ENCODE data around the gene RAP1A.

Gene RAP1A

DNA sequence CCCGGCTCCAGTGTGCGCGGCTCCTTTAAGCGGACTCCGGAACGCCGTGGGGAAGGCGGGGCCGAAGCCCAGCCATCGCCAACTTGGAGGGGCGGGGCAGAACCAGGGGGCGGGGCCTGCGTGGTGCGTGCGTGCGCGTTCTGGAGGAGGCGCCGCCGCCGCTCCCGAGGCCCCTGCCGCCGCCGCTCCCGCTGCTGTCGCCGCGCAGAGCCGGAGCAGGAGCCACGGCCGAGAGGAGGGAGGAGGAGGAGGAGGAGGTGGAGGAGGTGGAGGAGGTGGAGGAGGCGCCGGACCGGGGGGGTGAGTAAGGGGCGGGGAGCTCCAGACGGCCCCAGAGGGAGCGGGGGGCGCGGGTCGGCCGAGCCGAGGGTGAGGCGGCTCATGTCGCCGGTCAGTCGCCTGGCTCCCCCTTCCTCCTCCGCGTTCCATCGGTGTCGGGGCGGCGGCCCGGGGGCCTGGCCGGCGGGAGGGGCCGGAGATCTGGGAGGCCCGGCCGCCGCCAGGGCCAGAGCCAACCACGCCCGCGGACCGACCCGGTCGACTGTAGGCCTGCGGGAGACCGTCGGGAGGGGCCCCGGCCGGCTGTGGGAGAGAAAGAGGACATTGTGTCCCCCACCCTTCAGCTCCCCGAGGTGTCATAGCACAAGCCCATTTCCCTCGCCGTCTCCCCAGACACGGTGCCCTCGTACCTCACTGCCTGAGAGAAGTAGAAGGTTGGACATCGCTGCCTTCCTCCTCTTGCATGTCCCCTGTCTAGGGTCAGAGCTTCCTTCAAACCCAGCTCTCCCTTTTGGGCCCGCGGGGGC, at the start of gene RAP1A:
RAP1A (plus strand) TSS at position 155 of the 806 bp plus-strand sequence. CDS start 71,572 bp downstream, outside the sequence.
- TF ChIP-seq, protein P1, sequence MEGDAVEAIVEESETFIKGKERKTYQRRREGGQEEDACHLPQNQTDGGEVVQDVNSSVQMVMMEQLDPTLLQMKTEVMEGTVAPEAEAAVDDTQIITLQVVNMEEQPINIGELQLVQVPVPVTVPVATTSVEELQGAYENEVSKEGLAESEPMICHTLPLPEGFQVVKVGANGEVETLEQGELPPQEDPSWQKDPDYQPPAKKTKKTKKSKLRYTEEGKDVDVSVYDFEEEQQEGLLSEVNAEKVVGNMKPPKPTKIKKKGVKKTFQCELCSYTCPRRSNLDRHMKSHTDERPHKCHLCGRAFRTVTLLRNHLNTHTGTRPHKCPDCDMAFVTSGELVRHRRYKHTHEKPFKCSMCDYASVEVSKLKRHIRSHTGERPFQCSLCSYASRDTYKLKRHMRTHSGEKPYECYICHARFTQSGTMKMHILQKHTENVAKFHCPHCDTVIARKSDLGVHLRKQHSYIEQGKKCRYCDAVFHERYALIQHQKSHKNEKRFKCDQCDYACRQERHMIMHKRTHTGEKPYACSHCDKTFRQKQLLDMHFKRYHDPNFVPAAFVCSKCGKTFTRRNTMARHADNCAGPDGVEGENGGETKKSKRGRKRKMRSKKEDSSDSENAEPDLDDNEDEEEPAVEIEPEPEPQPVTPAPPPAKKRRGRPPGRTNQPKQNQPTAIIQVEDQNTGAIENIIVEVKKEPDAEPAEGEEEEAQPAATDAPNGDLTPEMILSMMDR (IDR thresholded peaks at IDR 0.05; ENCODE audit: control insufficient read depth, insufficient read depth, low read depth, low read length, missing control alignments) = no peak
- DNase-seq (ENCODE audit: low read depth) = peak; percentile 46
- peak within 1 kb of the TSS; percentile 63 for H3K4me3 ChIP-seq (ENCODE audit: control insufficient read depth, low read depth, low read length)

DNA sequence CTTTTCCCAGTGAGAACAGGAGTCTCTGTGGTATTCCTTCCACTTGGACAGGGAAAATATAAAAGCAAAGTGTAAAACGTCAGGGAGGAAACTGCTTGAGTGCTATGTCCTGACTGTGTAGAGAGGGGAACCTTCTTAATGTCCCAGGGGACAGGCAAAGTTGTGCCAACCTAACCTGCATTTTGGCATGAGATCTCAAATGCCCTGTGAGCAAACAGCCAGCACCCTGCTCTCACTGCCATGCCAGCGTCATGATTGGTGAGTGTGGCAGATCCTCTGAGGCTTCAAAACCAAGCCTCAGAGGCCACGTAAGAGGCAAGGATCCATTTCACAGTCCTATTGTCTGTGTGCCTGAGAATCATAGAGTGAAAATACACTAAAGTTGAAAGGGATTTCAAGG, 49.7 kb upstream of the RAP1A start:
- TF ChIP-seq, protein P1 (IDR thresholded peaks at IDR 0.05; ENCODE audit: control insufficient read depth, insufficient read depth, low read depth, low read length, missing control alignments) = no peak

DNA sequence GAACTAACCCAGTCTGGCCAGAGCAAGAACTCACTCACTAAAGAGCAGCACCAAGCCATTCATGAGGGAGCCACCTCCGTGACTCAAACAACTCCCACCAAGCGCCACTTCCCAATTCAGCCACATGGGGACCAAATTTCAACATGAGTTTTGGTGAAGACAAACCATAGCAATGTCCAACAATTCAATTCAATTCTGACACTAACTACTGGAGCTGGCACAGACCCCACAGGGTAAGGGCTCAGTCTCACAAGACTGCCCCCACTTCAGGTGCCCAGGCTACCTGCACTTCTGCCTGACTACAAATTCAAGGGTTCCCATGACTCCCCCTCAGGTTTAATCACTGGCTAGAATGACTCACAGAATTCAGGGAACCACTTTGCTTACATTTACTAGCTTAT, 48.8 kb upstream of the RAP1A start:
- TF ChIP-seq, protein P1 (IDR thresholded peaks at IDR 0.05; ENCODE audit: control insufficient read depth, insufficient read depth, low read depth, low read length, missing control alignments) = peak; percentile 27
- no peak for DNase-seq (ENCODE audit: low read depth)
- H3K4me3 ChIP-seq (ENCODE audit: control insufficient read depth, low read depth, low read length) = no peak overlapping the region

More for the DNA sequence above, 49.7 kb upstream of the RAP1A start:
- H3K4me3 ChIP-seq (ENCODE audit: control insufficient read depth, low read depth, low read length) = no peak overlapping the region
- no peak for DNase-seq (ENCODE audit: low read depth)

DNA sequence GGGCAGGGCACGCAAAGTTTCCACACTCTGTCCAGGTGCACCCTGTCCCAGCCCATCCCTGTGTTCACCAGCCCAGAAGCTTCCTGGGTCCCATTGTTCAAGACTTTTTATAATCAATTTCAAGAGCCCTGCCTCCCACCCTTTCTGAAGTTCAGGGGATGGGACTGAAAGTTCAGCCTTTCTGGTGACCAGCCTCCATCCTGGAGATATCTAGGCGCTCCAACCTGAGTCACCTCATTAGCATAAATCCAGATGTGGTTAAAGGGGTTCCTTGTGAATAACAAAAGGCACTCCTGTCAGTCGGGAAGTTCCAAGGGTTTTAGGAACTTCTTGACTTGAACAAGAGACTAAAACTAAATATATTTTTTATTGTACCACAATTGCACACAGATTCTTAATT, 48.4 kb upstream of the RAP1A start:
- TF ChIP-seq, protein P1 (IDR thresholded peaks at IDR 0.05; ENCODE audit: control insufficient read depth, insufficient read depth, low read depth, low read length, missing control alignments) = no peak
- H3K4me3 ChIP-seq (ENCODE audit: control insufficient read depth, low read depth, low read length) = no peak overlapping the region
- DNase-seq (ENCODE audit: low read depth) = no peak

DNA sequence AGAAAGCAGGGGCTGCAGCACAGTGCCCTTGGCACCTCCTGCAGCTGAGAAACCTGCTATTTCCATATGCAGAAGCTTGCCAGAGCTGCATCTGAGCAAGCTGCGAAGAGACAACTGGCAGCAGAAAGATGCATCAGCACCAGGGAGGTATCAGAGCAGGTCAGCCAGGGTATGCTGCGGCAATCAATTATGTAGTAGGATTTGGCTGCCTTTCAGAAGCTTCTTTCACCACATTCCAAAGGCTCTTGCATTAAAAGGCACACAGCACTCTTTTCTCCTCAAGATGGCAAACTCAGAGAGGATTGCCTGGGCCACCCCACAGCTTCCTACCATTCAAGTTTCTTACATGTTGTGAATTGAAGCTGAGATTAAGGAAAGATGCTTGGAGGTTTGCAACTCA, 47.6 kb upstream of the RAP1A start:
- TF ChIP-seq, protein P1 (IDR thresholded peaks at IDR 0.05; ENCODE audit: control insufficient read depth, insufficient read depth, low read depth, low read length, missing control alignments) = no peak
- DNase-seq (ENCODE audit: low read depth) = peak; percentile 38
- H3K4me3 ChIP-seq (ENCODE audit: control insufficient read depth, low read depth, low read length) = no peak overlapping the region

DNA sequence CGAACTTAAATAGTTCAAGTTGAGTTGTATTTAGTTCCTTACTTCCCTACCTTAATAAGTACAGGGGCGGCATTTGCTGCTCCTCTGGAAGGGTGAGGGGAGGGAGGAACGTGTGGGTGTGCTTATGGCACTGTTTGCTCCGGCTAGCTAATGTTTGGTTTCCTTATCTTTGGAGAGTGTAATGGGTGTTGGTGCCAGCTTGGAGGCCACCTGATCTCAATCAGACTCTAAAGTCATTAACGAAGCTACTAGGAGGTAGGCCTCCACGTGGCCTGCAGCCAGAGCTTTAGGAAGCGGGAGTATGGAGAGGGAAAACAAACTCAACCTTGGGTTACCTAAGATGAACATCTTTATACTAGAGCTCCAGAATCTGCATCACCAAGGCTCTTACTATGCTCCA, 43.0 kb upstream of the RAP1A start:
- no peak overlapping the region for H3K4me3 ChIP-seq (ENCODE audit: control insufficient read depth, low read depth, low read length)
- TF ChIP-seq, protein P1 (IDR thresholded peaks at IDR 0.05; ENCODE audit: control insufficient read depth, insufficient read depth, low read depth, low read length, missing control alignments) = no peak
- DNase-seq (ENCODE audit: low read depth) = no peak
